Measurements from ENCODE around the gene DOCK7. TPM values are rescaled to one million over a fixed set of nuclear protein-coding genes. Genes with fewer than 3 reads are reported as not detected.

DOCK7 gene
- total and polyA plus RNA-seq, 2 of the 13 experiments (the other 11 are each of a cell fraction or from before 2014, with no cell fraction given): 45.7 to 67.2 TPM

DNA sequence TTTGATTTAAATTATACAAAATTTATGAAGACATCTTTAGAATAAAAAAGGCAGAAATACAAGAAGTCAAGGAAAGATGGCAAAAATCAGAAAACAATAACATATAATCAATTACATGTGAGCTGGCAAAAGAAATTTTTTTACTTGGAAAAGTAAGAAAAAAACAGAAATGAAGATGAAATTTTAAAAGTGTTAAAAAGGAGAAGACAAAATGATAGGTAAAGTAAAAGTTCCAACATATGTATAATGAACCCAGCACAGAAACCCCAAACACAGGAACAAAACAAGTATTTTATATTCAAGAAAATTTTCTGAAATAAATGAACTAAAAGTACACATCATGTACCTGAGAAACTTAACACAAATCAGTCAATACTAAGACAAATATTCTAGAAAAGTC lies 188.0 kb downstream of the DOCK7 start:
- Histone ChIP-seq H3K27me3 (ENCODE audit: control insufficient read depth in 1 of 2, insufficient read depth in 2 of 2, low read length in 2 of 2) (no peaks in the 10 kb centered on the region), H3K27ac (ENCODE audit: extremely low read length, insufficient read depth, low read length) (no peak overlapping the region), H3K36me3 (replicated peaks in 1 of 2; ENCODE audit: control insufficient read depth in 1 of 2, insufficient read depth in 2 of 2, low read length in 2 of 2) (peaks cover 8 to 32% of the 10 kb centered on the region in 2 experiments), H3K9ac (ENCODE audit: insufficient read depth, low read depth, low read length) (no peak overlapping the region), H3K9me3 (ENCODE audit: low read length) (no peaks in the 10 kb centered on the region), H3K4me2 (ENCODE audit: low read depth, low read length) (no peak overlapping the region), H3K4me3 (replicated peaks in 1 of 3; ENCODE audit: insufficient read depth in 1 of 3, low read depth in 2 of 3, low read length in 3 of 3) (no peak overlapping the region), H3K79me2 (ENCODE audit: insufficient read depth, low read length) (no peaks in the 10 kb centered on the region), H2AFZ (ENCODE audit: low read length) (no peak overlapping the region), H4K20me1 (ENCODE audit: insufficient read depth, low read length) (no peaks in the 10 kb centered on the region), H3K4me1 (ENCODE audit: insufficient read depth, low read length) (no peaks in the 10 kb centered on the region)
- no peak for ATAC-seq
- intact Hi-C loops (cut with micrococcal nuclease; ENCODE audit: unreplicated experiment): no loop called here
- in situ Hi-C loops (cut with HindIII; ENCODE audit: extremely low pct_ligation_motif_present, low pct_unique_long_range_greater_than_20kb): no loop called here
- TF ChIP-seq TGIF2 (CRISPR knock-in tag; IDR thresholded peaks at IDR 0.05) (no peak), NCOA2 (CRISPR knock-in tag; IDR thresholded peaks at IDR 0.05) (no peak), SOX13 (IDR thresholded peaks at IDR 0.05) (no peak), SOX13 (CRISPR knock-in tag; conservative IDR thresholded peaks at IDR 0.05 in 1 of 2, IDR thresholded peaks at IDR 0.05 in 1 of 2) (no peak), TRIM24 (CRISPR knock-in tag; IDR thresholded peaks at IDR 0.05) (no peak), SMYD3 (CRISPR knock-in tag; IDR thresholded peaks at IDR 0.05) (no peak), ZNF292 (CRISPR knock-in tag; IDR thresholded peaks at IDR 0.05; ENCODE audit: borderline replicate concordance, low read depth) (no peak), ZNF607 (CRISPR knock-in tag; IDR thresholded peaks at IDR 0.05; ENCODE audit: borderline replicate concordance) (no peak), TOE1 (CRISPR knock-in tag; IDR thresholded peaks at IDR 0.05) (no peak)
- TF ChIP-seq, protein P1, sequence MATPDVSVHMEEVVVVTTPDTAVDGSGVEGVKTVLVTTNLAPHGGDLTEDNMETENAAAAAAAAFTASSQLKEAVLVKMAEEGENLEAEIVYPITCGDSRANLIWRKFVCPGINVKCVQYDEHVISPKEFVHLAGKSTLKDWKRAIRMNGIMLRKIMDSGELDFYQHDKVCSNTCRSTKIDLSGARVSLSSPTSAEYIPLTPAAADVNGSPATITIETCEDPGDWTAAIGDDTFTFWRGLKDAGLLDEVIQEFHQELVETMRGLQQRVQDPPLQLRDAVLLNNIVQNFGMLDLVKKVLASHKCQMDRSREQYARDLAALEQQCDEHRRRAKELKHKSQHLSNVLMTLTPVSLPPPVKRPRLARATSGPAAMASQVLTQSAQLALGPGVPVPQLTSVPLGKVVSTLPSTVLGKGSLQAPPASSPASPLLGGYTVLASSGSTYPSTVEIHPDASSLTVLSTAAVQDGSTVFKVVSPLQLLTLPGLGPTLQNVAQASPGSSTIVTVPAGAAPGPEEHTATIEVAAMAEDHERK (CRISPR knock-in tag; IDR thresholded peaks at IDR 0.05; ENCODE audit: low read depth): no peak
- ChIA-PET POLR2A (no interaction called here), CTCF (ENCODE audit: low intra/inter-chr PET ratio, low total read pairs) (no interaction called here)
- DNase-seq (ENCODE audit: low spot score): no peak
- BruUV-seq (replicated peaks): no TSS peak
- FAIRE-seq: no peak

Data from HepG2 (cell line).